ENCODE results near the gene ENDOV. TPM values are rescaled to one million over a fixed set of nuclear protein-coding genes. Genes with fewer than 3 reads are reported as not detected.

Gene ENDOV
- total RNA-seq, 3 donors from 2014 or later, result 24.1 to 29.7 (median 24.9) TPM

DNA sequence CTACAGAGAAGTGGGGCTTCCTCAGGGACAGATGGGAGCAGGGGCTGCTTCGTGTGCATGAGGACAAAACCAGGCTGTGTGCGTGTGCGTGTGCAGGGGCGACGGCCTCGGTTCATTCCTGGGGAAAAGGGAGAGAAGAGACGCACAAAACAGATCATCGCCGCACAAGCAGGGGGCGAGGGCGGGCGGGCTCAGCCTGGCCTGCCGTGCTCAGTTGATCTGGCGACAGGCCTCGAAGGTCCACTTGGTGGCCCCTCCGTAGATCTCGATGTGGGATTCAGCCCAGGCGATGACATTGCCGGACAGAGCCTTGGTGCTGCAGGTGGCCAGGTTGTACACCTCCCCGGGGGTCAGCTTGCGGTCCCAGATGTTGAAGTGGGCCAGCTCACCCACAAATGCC, 55.6 kb downstream of the ENDOV start:
- Histone ChIP-seq H3K4me3 (no peak overlapping the region), H3K36me3 (ENCODE audit: low read depth) (no peaks in the 10 kb centered on the region), H3K4me1 (ENCODE audit: low read depth) (peaks cover 12% of the 10 kb centered on the region), H3K9me3 (no peaks in the 10 kb centered on the region)
- DNase-seq, result no peak
- TF ChIP-seq, protein P1, sequence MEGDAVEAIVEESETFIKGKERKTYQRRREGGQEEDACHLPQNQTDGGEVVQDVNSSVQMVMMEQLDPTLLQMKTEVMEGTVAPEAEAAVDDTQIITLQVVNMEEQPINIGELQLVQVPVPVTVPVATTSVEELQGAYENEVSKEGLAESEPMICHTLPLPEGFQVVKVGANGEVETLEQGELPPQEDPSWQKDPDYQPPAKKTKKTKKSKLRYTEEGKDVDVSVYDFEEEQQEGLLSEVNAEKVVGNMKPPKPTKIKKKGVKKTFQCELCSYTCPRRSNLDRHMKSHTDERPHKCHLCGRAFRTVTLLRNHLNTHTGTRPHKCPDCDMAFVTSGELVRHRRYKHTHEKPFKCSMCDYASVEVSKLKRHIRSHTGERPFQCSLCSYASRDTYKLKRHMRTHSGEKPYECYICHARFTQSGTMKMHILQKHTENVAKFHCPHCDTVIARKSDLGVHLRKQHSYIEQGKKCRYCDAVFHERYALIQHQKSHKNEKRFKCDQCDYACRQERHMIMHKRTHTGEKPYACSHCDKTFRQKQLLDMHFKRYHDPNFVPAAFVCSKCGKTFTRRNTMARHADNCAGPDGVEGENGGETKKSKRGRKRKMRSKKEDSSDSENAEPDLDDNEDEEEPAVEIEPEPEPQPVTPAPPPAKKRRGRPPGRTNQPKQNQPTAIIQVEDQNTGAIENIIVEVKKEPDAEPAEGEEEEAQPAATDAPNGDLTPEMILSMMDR (IDR thresholded peaks at IDR 0.05), result no peak
- intact Hi-C loops (cut with DNase I, micrococcal nuclease), result no loop called here
- ATAC-seq, result no peak

- intact Hi-C loops (cut with DNase I, micrococcal nuclease), result no loop called here
- peaks cover 17% of the 10 kb centered on the region for H3K4me1 ChIP-seq (ENCODE audit: low read depth)
These were observed 57.0 kb downstream of the ENDOV start for GRCh38 chr17:80471922-80472321.

GRCh38 chr17:80472996-80473395, 58.0 kb downstream of the ENDOV start:
- ATAC-seq (no peak), DNase-seq (no peak)
- TF ChIP-seq, protein P1 (IDR thresholded peaks at IDR 0.05), result no peak
- intact Hi-C loops (cut with DNase I, micrococcal nuclease), result no loop called here
- H3K36me3 ChIP-seq (ENCODE audit: low read depth), result no peaks in the 10 kb centered on the region
- peaks cover 28% of the 10 kb centered on the region for H3K4me1 ChIP-seq (ENCODE audit: low read depth)
- no peak overlapping the region for H3K4me3 ChIP-seq
- no peaks in the 10 kb centered on the region for H3K9me3 ChIP-seq

More at GRCh38 chr17:80471922-80472321, 57.0 kb downstream of the ENDOV start:
- ATAC-seq, result no peak
- TF ChIP-seq, protein P1 (IDR thresholded peaks at IDR 0.05), result no peak
- H3K4me3 ChIP-seq, result no peak overlapping the region
- no peak for DNase-seq
- no peaks in the 10 kb centered on the region for H3K9me3 ChIP-seq
- H3K36me3 ChIP-seq (ENCODE audit: low read depth), result no peaks in the 10 kb centered on the region

GRCh38 chr17:80473701-80474100, 58.7 kb downstream of the ENDOV start:
- no peaks in the 10 kb centered on the region for H3K9me3 ChIP-seq
- H3K4me1 ChIP-seq (ENCODE audit: low read depth), result peaks cover 34% of the 10 kb centered on the region
- no peak for DNase-seq
- ATAC-seq, result no peak
- no peak overlapping the region for H3K4me3 ChIP-seq
- TF ChIP-seq, protein P1 (IDR thresholded peaks at IDR 0.05), result no peak
- intact Hi-C loops (cut with DNase I, micrococcal nuclease), result no loop called here
- H3K36me3 ChIP-seq (ENCODE audit: low read depth), result no peaks in the 10 kb centered on the region

DNA sequence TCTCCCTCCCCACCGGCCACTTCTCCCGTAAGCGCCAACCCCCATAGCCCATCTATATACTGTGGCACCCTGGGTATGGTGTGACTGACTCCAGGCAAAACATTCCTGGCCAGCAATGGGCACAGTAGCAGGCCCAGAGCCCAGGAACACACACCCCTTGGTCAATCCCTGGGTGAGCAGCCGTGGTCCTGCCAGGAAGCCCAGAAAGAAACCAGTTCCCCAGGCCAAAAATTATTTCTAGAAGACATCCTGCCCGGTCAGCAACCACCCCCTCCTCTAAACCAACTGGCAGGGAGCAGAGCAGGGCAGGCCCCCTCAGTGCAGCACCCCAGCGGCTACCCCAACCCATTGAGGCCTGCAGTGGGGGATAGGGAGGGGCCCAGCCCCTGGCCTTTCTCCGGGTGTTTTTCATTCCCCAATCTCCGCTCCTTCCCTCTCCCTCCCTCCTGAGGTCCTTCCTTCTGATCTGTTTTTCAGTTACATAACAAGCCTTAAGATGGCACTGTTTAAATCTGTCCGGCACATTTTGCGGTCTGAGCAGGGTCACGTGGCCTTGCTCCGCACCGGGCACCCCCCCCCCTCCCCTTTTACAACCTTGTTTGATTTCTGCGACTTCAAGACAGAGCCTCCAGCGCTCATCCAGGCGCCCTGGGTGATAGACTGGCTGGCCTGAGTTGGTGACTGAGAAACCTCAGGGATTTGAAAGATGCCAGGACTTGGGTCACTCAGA, 59.4 kb downstream of the ENDOV start:
- Histone ChIP-seq H3K4me3 (no peak overlapping the region), H3K4me1 (ENCODE audit: low read depth) (peaks cover 34% of the 10 kb centered on the region), H3K36me3 (ENCODE audit: low read depth) (no peaks in the 10 kb centered on the region), H3K9me3 (no peaks in the 10 kb centered on the region)
- DNase-seq (no peak), ATAC-seq (peak; percentile 18)
- intact Hi-C loops (cut with DNase I, micrococcal nuclease), result no loop called here
- TF ChIP-seq, protein P1 (IDR thresholded peaks at IDR 0.05), result no peak
